Measurements from ENCODE around the gene TMEM134. TPM values are rescaled to one million over a fixed set of nuclear protein-coding genes. Genes with fewer than 3 reads are reported as not detected.

The TMEM134 gene
- total RNA-seq, 3 donors from 2014 or later (not counting 1 experiment from before 2014, with no cell fraction given) = 57.8 to 65.7 (median 61.2) TPM

DNA sequence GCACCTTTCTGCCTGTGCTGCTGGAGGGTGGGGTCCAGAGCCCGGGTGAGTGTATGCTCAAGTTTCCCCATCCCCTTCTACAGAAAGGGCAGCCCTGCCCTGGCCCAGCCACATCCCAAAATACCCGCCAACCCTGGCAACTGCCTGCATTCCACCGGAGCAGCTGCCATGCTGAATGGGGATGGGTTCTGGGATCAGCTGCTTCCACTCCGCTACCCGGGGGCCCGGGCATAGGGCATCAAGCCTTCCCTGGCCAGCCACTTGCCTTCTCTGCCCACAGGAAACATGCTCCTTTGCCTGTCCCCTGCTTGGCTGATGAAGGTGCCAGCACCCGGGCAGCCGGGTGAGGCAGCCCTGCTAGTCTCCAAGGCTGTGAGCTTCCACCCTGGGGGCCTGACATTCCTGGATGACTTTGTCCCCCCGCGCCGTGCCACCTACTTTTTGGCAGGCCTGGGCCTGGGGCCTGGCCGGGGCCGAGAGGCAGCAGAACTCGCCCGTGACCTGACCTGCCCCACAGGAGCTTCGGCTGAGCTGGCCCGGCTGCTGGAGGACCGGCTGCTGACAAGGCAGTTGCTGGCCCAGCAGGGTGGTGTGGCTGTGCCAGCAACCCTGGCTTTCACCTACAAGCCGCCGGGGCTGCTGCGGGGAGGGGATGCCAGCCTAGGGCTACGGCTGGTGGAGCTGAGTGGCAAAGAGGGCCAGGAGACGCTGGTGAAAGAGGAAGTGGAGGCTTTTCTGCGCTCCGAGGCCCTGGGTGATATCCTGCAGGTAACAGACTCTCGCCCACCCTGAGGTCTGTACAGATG is 50.4 kb downstream of the TMEM134 start:
- ATAC-seq = no peak
- Histone ChIP-seq H3K27ac (ENCODE audit: low read length) (peak overlapping the region; percentile 43), H3K4me1 (ENCODE audit: control insufficient read depth, insufficient read depth, low read length) (peaks cover 71% of the 10 kb centered on the region), H3K4me3 (ENCODE audit: low read length) (no peak overlapping the region), H3K27me3 (ENCODE audit: control insufficient read depth, insufficient read depth, low read length) (no peaks in the 10 kb centered on the region), H3K36me3 (ENCODE audit: control insufficient read depth, insufficient read depth, low read length) (no peaks in the 10 kb centered on the region), H3K9me3 (ENCODE audit: control insufficient read depth, insufficient read depth, low read length) (no peaks in the 10 kb centered on the region)
- no peak for TF ChIP-seq CTCF (IDR thresholded peaks at IDR 0.05)
- WGBS (ENCODE audit: insufficient coverage) = 31% methylated on average over 26 of the region's 26 CpGs
- H3K4me1 Mint-ChIP-seq = peaks cover 18 to 69% of the 10 kb centered on the region in 2 donors
- DNase-seq = peak in 1 of 2 donors; percentile 70
- H3K9me3 Mint-ChIP-seq = no peaks in the 10 kb centered on the region
- no peaks in the 10 kb centered on the region for H3K36me3 Mint-ChIP-seq
- no peaks in the 10 kb centered on the region for H3K27me3 Mint-ChIP-seq (ENCODE audit: low read depth in 2 of 2)
- intact Hi-C loops (cut with micrococcal nuclease) = no loop called here
- H3K4me3 Mint-ChIP-seq = peak overlapping the region; percentile 77
- peak overlapping the region; percentile 83 to 87 for H3K27ac Mint-ChIP-seq

DNA sequence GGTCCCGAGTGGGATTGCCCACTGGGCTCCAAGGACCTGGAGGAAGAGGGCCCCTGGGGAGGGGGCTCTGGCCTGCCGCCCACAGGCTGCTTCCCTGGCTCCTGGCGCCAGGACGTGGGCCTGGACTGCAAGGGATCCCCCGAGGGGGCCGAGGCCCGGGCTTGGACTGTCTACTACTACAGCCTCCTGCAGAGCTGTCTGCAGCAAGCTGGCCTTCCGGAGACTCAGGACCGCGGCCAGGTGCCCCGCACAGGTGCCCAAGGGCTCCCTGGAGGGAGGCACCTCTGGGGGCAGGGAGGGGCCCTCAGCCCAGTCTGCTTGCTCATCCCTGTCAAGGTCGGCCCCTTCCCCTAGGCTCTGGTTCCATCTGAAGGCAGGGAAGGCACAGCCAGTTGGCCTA is 51.6 kb downstream of the TMEM134 start:
- TF ChIP-seq CTCF (IDR thresholded peaks at IDR 0.05) = no peak
- H3K4me1 Mint-ChIP-seq = peaks cover 30 to 73% of the 10 kb centered on the region in 2 donors
- H3K4me3 Mint-ChIP-seq = peak overlapping the region; percentile 21
- Histone ChIP-seq H3K27me3 (ENCODE audit: control insufficient read depth, insufficient read depth, low read length) (no peaks in the 10 kb centered on the region), H3K9me3 (ENCODE audit: control insufficient read depth, insufficient read depth, low read length) (no peaks in the 10 kb centered on the region), H3K36me3 (ENCODE audit: control insufficient read depth, insufficient read depth, low read length) (no peaks in the 10 kb centered on the region), H3K4me3 (ENCODE audit: low read length) (no peak overlapping the region), H3K27ac (ENCODE audit: low read length) (peak overlapping the region; percentile 48), H3K4me1 (ENCODE audit: control insufficient read depth, insufficient read depth, low read length) (peaks cover 84% of the 10 kb centered on the region)
- H3K27ac Mint-ChIP-seq = peak overlapping the region in 1 of 2 donors; percentile 87
- H3K27me3 Mint-ChIP-seq (ENCODE audit: low read depth in 2 of 2) = no peaks in the 10 kb centered on the region
- intact Hi-C loops (cut with micrococcal nuclease) = no loop called here
- WGBS (ENCODE audit: insufficient coverage) = 87% methylated on average over 12 of the region's 12 CpGs
- DNase-seq (no peak), ATAC-seq (no peak)
- H3K36me3 Mint-ChIP-seq = no peaks in the 10 kb centered on the region
- H3K9me3 Mint-ChIP-seq = no peaks in the 10 kb centered on the region

DNA sequence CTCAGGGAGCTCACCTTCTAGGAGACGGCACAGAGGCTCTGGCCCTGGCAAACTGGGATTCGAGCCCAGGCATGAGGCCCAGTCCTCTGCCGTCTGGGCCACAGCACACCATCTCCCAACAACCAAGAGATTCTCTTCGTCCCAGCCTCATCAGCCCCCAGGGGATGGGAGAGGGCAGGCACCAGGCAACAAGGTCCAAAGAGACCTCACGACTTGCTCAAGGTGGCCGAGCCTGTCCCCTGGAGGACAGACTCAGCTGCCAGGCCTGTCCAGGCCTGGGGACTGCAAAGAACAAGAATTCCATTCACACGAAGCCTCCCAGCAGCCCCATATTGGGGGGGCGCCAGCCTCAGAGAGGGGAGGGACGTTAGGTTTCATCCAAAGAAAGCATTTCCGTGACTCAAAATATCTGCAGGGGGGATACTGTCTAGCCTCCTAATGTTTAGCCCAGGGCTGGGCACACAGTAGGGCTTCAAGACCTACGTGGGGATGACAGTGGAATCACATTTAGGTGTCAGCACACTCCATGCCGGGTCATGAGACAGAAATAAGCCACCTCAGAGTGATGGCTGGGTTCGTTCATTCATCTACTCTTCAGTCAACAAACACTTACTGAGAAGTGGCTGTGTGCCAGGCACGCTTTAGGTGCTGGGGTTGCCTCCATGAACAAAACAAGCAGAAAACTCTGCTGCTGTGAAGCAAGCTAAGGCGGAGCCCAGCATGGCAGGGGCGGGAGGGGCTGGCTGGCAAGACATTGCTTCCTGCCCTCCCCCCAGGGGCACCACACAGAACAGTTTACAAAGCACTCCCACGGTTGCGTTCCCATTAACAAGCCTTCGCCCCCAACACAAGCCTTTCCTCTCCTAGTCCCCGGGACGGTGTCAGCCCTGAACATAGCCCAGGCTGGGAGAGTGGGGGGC is 52.4 kb downstream of the TMEM134 start:
- no peaks in the 10 kb centered on the region for H3K36me3 ChIP-seq (ENCODE audit: control insufficient read depth, insufficient read depth, low read length)
- Mint-ChIP-seq H3K9me3 (no peaks in the 10 kb centered on the region), H3K27ac (peak overlapping the region; percentile 66 to 87), H3K27me3 (ENCODE audit: low read depth in 2 of 2) (no peaks in the 10 kb centered on the region), H3K4me1 (peaks cover 33 to 80% of the 10 kb centered on the region in 2 donors), H3K4me3 (peak overlapping the region; percentile 82), H3K36me3 (no peaks in the 10 kb centered on the region)
- intact Hi-C loops (cut with micrococcal nuclease) = no loop called here
- H3K9me3 ChIP-seq (ENCODE audit: control insufficient read depth, insufficient read depth, low read length) = no peaks in the 10 kb centered on the region
- DNase-seq (peak in 1 of 2 donors; percentile 94), ATAC-seq (no peak)
- 48% methylated on average over 21 of the region's 21 CpGs for WGBS (ENCODE audit: insufficient coverage)
- H3K4me3 ChIP-seq (ENCODE audit: low read length) = no peak overlapping the region
- H3K27me3 ChIP-seq (ENCODE audit: control insufficient read depth, insufficient read depth, low read length) = no peaks in the 10 kb centered on the region
- peak overlapping the region; percentile 48 for H3K27ac ChIP-seq (ENCODE audit: low read length)
- H3K4me1 ChIP-seq (ENCODE audit: control insufficient read depth, insufficient read depth, low read length) = peaks cover 90% of the 10 kb centered on the region
- TF ChIP-seq CTCF (IDR thresholded peaks at IDR 0.05) = no peak
